ENCODE data around the gene ITIH6.

The ITIH6 gene

GRCh38 chrX:54708404-54708803 lies 89.7 kb downstream of the ITIH6 start:
- H3K9me3 Mint-ChIP-seq, result no peaks in the 10 kb centered on the region
- H3K27me3 Mint-ChIP-seq, result peaks cover 1% of the 10 kb centered on the region
- no peak overlapping the region for H3K4me3 Mint-ChIP-seq
- no peaks in the 10 kb centered on the region for H3K36me3 Mint-ChIP-seq
- no peaks in the 10 kb centered on the region for H3K4me1 Mint-ChIP-seq
- no peak overlapping the region for H3K27ac Mint-ChIP-seq

Measured in activated naive CD4-positive, alpha-beta T cell treated with anti-CD3 and anti-CD28 coated beads, Interleukin-2, amount 50 U/mL, for 24 hours (primary cell).